GM12874 (cell line): ENCODE measurements around the gene TRPM8.

Source experiments
- CTCF ChIP-seq: IDR thresholded peaks from 2 replicates; pipeline ENCODE4 v1.5.1; 2011; ENCODE audit warnings: low read depth, mild to moderate bottlenecking, control low read depth, low read length, moderate library complexity; ENCODE audit not compliant: insufficient read depth

TRPM8 gene

GRCh38 chr2:234051374-234052070 is 134.3 kb downstream of the TRPM8 start:
- no peak for TF ChIP-seq CTCF

GRCh38 chr2:234058881-234059280 is 141.7 kb downstream of the TRPM8 start:
- TF ChIP-seq CTCF: no peak

- no peak for TF ChIP-seq CTCF
Measured at GRCh38 chr2:234060236-234060635, 143.1 kb downstream of the TRPM8 start.

GRCh38 chr2:234061624-234062257 is 144.6 kb downstream of the TRPM8 start:
- no peak for TF ChIP-seq CTCF

- TF ChIP-seq CTCF: no peak
Measured at GRCh38 chr2:234066587-234066986, 149.4 kb downstream of the TRPM8 start.
